AG04450 (cell line): ENCODE measurements around the gene FBRSL1. TPM values are rescaled to one million over a fixed set of nuclear protein-coding genes. Genes with fewer than 3 reads are reported as not detected.

ENCODE experiments used
- CTCF ChIA-PET: fragments of 300-600, 350-600 bp; formaldehyde crosslinking; extraction: SDS; loops from one replicate; lab custom pipeline; 2022; ENCODE audit warnings: antibody characterized with exemption, inconsistent platforms; lab: Charles Lee
- POLR2A ChIA-PET: fragments of 350-600 bp; formaldehyde crosslinking; extraction: SDS; loops from one replicate; lab custom pipeline; 2021; ENCODE audit warnings: antibody characterized with exemption, inconsistent platforms; lab: Yijun Ruan, JAX
- DNase-seq: peaks from one replicate; pipeline ENCODE4 v3.0.0-alpha.2; 2011; ENCODE audit warnings: low read depth, low spot score
- H3K27ac ChIP-seq: one replicate; pipeline ENCODE4 v1.5.1; 2012; ENCODE audit warnings: low read depth, low read length, control low read depth
- H3K27me3 ChIP-seq: one replicate; pipeline ENCODE4 v1.6.0; 2012; ENCODE audit warnings: low read length; ENCODE audit not compliant: control insufficient read depth, insufficient read depth
- H3K4me3 ChIP-seq: 2 replicates; pipeline ENCODE4 v1.5.1; 2011; ENCODE audit warnings: mild to moderate bottlenecking, low read depth, low read length, control low read depth
- H3K9me3 ChIP-seq: 2 replicates; pipeline ENCODE4 v1.5.1; 2012; ENCODE audit warnings: low read length; ENCODE audit not compliant: control insufficient read depth, insufficient read depth
- polyA plus RNA-seq: library from polyadenylated mRNA; depleted of rRNA; stranded (reverse); fragments of >200 nt; gene quantifications from 2 replicates; pipeline ENCODE4 v1.2.3, GENCODE V29; 2011
- TF ChIP-seq, protein P1 (sequence below): IDR thresholded peaks from 2 replicates; pipeline ENCODE4 v1.5.1; 2011; ENCODE audit warnings: low read depth, low read length, control low read depth, inconsistent platforms

Gene FBRSL1
- polyA plus RNA-seq, 1 experiment: 1.1 TPM

- Histone ChIP-seq H3K27ac (no peak overlapping the region), H3K4me3 (no peak overlapping the region), H3K9me3 (no peaks in the 10 kb centered on the region; the same call in 1 of the 2 replicates), H3K27me3 (no peaks in the 10 kb centered on the region)
- ChIA-PET CTCF (no interaction called here), POLR2A (no interaction called here)
- no peak for DNase-seq
- TF ChIP-seq, protein P1, sequence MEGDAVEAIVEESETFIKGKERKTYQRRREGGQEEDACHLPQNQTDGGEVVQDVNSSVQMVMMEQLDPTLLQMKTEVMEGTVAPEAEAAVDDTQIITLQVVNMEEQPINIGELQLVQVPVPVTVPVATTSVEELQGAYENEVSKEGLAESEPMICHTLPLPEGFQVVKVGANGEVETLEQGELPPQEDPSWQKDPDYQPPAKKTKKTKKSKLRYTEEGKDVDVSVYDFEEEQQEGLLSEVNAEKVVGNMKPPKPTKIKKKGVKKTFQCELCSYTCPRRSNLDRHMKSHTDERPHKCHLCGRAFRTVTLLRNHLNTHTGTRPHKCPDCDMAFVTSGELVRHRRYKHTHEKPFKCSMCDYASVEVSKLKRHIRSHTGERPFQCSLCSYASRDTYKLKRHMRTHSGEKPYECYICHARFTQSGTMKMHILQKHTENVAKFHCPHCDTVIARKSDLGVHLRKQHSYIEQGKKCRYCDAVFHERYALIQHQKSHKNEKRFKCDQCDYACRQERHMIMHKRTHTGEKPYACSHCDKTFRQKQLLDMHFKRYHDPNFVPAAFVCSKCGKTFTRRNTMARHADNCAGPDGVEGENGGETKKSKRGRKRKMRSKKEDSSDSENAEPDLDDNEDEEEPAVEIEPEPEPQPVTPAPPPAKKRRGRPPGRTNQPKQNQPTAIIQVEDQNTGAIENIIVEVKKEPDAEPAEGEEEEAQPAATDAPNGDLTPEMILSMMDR: no peak
Measured at GRCh38 chr12:132543298-132544079, 53.5 kb downstream of the FBRSL1 start.

DNA sequence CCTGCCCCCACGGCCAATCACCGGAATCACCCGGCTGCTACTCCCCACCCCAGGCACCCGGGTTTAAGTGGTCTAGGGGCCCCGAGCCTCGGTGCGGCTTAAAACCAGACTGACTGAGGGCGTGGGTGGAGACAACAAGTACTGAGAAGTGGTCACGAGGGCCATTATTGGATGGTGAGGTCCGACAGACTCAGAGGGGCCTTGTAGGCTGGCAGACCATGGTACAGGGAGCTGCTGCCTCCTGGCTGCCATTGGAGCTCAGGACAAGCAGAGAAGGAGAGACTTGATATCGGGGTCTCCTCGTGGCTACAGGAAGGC lies 54.1 kb downstream of the FBRSL1 start:
- Histone ChIP-seq H3K27ac (no peak overlapping the region), H3K9me3 (no peaks in the 10 kb centered on the region; the same call in 1 of the 2 replicates), H3K4me3 (no peak overlapping the region), H3K27me3 (no peaks in the 10 kb centered on the region)
- TF ChIP-seq, protein P1: no peak
- ChIA-PET POLR2A (no interaction called here), CTCF (no interaction called here)
- no peak for DNase-seq

DNA sequence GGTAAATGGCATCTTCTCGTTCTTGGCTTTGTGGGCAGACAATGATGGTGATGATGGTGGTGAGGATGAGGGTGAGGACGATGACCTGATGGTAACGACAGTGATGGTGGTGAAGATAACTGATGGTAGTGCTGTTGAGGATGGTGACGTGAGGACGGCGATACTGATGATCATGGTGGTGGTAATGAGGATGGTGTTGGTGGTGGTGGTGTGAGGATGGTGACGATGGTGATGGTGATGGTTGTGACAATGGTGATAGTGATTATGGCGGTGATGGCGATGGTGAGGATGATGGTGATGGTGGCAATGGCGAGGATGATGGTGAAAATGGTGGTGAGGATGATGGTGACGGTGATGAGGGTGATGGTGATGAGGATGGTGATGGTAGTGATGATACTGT lies 54.5 kb downstream of the FBRSL1 start:
- DNase-seq: no peak
- ChIA-PET CTCF (no interaction called here), POLR2A (no interaction called here)
- Histone ChIP-seq H3K9me3 (no peaks in the 10 kb centered on the region; the same call in 1 of the 2 replicates), H3K27ac (no peak overlapping the region), H3K27me3 (no peaks in the 10 kb centered on the region), H3K4me3 (no peak overlapping the region)
- TF ChIP-seq, protein P1: no peak

GRCh38 chr12:132545164-132545953 lies 55.4 kb downstream of the FBRSL1 start:
- no peak overlapping the region for H3K4me3 ChIP-seq
- no peaks in the 10 kb centered on the region for H3K27me3 ChIP-seq
- H3K9me3 ChIP-seq: no peaks in the 10 kb centered on the region; the same call in 1 of the 2 replicates
- ChIA-PET POLR2A (no interaction called here), CTCF (no interaction called here)
- DNase-seq: no peak
- TF ChIP-seq, protein P1: no peak
- H3K27ac ChIP-seq: no peak overlapping the region

GRCh38 chr12:132545955-132546354 lies 56.0 kb downstream of the FBRSL1 start:
- ChIA-PET CTCF (no interaction called here), POLR2A (no interaction called here)
- no peak overlapping the region for H3K4me3 ChIP-seq
- no peak for DNase-seq
- no peak overlapping the region for H3K27ac ChIP-seq
- TF ChIP-seq, protein P1: no peak
- H3K9me3 ChIP-seq: no peaks in the 10 kb centered on the region; the same call in 1 of the 2 replicates
- H3K27me3 ChIP-seq: no peaks in the 10 kb centered on the region
